ENCODE results near the gene ERC1. TPM values are rescaled to one million over a fixed set of nuclear protein-coding genes. Genes with fewer than 3 reads are reported as not detected.

The ERC1 gene
- total and polyA plus RNA-seq, 2 donors (not counting 3 experiments of a cell fraction or from before 2014, with no cell fraction given): 11.7 to 66.1 TPM

GRCh38 chr12:1326258-1326657 is 335.2 kb downstream of the ERC1 start:
- Histone ChIP-seq H3K27me3 (ENCODE audit: control insufficient read depth in 2 of 2, insufficient read depth in 2 of 2, low read length in 2 of 2) (no peaks in the 10 kb centered on the region), H2AFZ (ENCODE audit: low read depth, low read length) (no peak overlapping the region), H3K36me3 (ENCODE audit: control insufficient read depth in 2 of 2, extremely low read depth in 1 of 2, insufficient read depth in 2 of 2, low read length in 2 of 2) (no peaks in the 10 kb centered on the region), H3K9me1 (replicated peaks; ENCODE audit: control insufficient read depth, extremely low read depth, insufficient read depth, low read length) (no peaks in the 10 kb centered on the region), H3K9ac (replicated peaks; ENCODE audit: extremely low read depth, insufficient read depth, low read length) (no peak overlapping the region), H3K9me3 (replicated peaks; ENCODE audit: control insufficient read depth, insufficient read depth, low read length) (no peaks in the 10 kb centered on the region), H3K79me2 (ENCODE audit: control insufficient read depth, insufficient read depth, low read length) (no peaks in the 10 kb centered on the region), H3K27ac (ENCODE audit: insufficient read depth, low read depth, low read length) (no peak overlapping the region), H3K4me2 (ENCODE audit: insufficient read depth, low read length) (no peak overlapping the region), H3K4me3 (replicated peaks in 1 of 3; ENCODE audit: insufficient read depth in 1 of 3, low read depth in 1 of 3, low read length in 3 of 3) (no peak overlapping the region), H4K20me1 (replicated peaks; ENCODE audit: control insufficient read depth, extremely low read depth, insufficient read depth, low read length) (no peaks in the 10 kb centered on the region), H3K4me1 (ENCODE audit: control insufficient read depth, extremely low read depth, insufficient read depth, low read length) (no peaks in the 10 kb centered on the region)
- no peak for DNase-seq (ENCODE audit: low read depth, low spot score)
- no peak for FAIRE-seq
- ChIA-PET CTCF (interaction anchor here (1.8 kb wide), 1 partner anchor 8 kb away, joined by 5 read pairs; no protein-coding TSS in a partner anchor), POLR2A (interaction anchor here (0.6 kb wide), 1 partner anchor 28 kb away, joined by 5 read pairs; no protein-coding TSS in a partner anchor)
- intact Hi-C loops (cut with micrococcal nuclease) (no loop called here), dilution Hi-C loops (cut with MboI; ENCODE audit: extremely low pct_ligation_motif_present, low sequenced_read_pairs) (no loop called here)
- TF ChIP-seq FOS (IDR thresholded peaks at IDR 0.05; ENCODE audit: borderline replicate concordance, insufficient read depth, low read length): no peak
- TF ChIP-seq GATA2 (IDR thresholded peaks at IDR 0.05; ENCODE audit: insufficient read depth, insufficient read length, low read depth, low read length): no peak
- no peak for TF ChIP-seq POLR2AphosphoS5 (IDR thresholded peaks at IDR 0.05; ENCODE audit: insufficient read depth, low read depth, low read length)
- no peak for TF ChIP-seq JUN (IDR thresholded peaks at IDR 0.05; ENCODE audit: borderline replicate concordance, insufficient read depth, insufficient read length, low read depth)
- TF ChIP-seq MYC (IDR thresholded peaks at IDR 0.05; ENCODE audit: low read depth, low read length): no peak
- no peak for TF ChIP-seq EZH2 (IDR thresholded peaks at IDR 0.05; ENCODE audit: borderline replicate concordance, low read depth, low read length, severe bottlenecking)
- TF ChIP-seq MAX (IDR thresholded peaks at IDR 0.05; ENCODE audit: insufficient read depth, insufficient read length): no peak
- no peak for TF ChIP-seq POLR2A (IDR thresholded peaks at IDR 0.05; ENCODE audit: low read depth, low read length)
- TF ChIP-seq, protein P1, sequence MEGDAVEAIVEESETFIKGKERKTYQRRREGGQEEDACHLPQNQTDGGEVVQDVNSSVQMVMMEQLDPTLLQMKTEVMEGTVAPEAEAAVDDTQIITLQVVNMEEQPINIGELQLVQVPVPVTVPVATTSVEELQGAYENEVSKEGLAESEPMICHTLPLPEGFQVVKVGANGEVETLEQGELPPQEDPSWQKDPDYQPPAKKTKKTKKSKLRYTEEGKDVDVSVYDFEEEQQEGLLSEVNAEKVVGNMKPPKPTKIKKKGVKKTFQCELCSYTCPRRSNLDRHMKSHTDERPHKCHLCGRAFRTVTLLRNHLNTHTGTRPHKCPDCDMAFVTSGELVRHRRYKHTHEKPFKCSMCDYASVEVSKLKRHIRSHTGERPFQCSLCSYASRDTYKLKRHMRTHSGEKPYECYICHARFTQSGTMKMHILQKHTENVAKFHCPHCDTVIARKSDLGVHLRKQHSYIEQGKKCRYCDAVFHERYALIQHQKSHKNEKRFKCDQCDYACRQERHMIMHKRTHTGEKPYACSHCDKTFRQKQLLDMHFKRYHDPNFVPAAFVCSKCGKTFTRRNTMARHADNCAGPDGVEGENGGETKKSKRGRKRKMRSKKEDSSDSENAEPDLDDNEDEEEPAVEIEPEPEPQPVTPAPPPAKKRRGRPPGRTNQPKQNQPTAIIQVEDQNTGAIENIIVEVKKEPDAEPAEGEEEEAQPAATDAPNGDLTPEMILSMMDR (IDR thresholded peaks at IDR 0.05; ENCODE audit: extremely low read depth in 1 of 2, insufficient read depth in 1 of 2, low read depth in 1 of 2, low read length in 2 of 2): no peak
- BruUV-seq (replicated peaks): no TSS peak
